ENCODE measurements around the gene MRPL49. TPM values are rescaled to one million over a fixed set of nuclear protein-coding genes. Genes with fewer than 3 reads are reported as not detected.

MRPL49 gene
- total and polyA plus RNA-seq, 2 of the 8 experiments (the other 6 are each of a cell fraction or from before 2014, with no cell fraction given) = 54.0 to 84.8 TPM

DNA sequence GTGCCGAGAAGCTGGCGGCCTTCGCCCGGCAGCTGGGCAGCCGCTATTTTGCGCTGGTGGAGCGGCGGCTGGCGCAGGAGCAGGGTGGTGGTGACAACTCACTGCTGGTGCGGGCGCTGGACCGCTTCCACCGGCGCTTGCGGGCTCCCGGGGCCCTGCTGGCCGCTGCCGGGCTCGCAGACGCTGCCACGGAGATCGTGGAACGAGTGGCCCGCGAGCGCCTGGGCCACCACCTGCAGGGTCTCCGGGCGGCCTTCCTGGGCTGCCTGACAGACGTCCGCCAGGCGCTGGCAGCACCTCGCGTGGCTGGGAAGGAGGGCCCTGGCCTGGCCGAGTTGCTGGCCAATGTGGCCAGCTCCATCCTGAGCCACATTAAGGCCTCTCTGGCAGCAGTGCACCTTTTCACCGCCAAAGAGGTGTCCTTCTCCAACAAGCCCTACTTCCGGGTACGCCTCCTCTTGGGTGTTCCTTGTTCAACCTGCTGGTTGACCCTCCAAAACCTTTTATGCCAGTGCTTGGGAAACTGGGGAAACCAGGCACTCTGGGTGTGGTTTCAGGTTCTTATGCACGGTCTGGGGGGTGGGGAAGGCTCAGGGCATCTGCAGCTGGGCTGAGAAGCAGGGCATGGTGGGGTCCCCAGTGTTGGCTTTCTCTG, 13.5 kb upstream of the MRPL49 start:
- WGBS, 2 experiments (ENCODE audit: extremely low coverage in 1 of 2, insufficient coverage in 1 of 2, insufficient read length in 1 of 2, insufficient replicate concordance in 2 of 2, low coverage in 1 of 2, low lambda C conversion rate in 2 of 2, missing lambda C conversion rate in 1 of 2) = 95% methylated on average over 32 of the region's 38 CpGs; no CpG with 5 or more reads in 1 of the 2 experiments
- Histone ChIP-seq H4K91ac (replicated peaks; ENCODE audit: insufficient read length, low read length) (no peak overlapping the region), H3K4me1 (replicated peaks in 1 of 4; ENCODE audit: control insufficient read depth in 3 of 4, insufficient read depth in 4 of 4, low read length in 3 of 4) (peaks cover 2 to 18% (median 12%) of the 10 kb centered on the region in 4 experiments), H3K23ac (ENCODE audit: insufficient read length) (no peak overlapping the region), H2BK20ac (ENCODE audit: low read length) (no peak overlapping the region), H2AFZ (ENCODE audit: low read length) (no peak overlapping the region), H4K5ac (ENCODE audit: insufficient read length, low read depth, low read length) (no peak overlapping the region), H2BK5ac (ENCODE audit: low read depth, low read length) (no peak overlapping the region), H2BK12ac (ENCODE audit: low read depth, low read length) (no peak overlapping the region), H3K9ac (replicated peaks in 1 of 4; ENCODE audit: extremely low read depth in 1 of 4, low read depth in 3 of 4, low read length in 3 of 4) (no peak overlapping the region), H3K4me3 (ENCODE audit: extremely low read depth in 1 of 4, insufficient read depth in 2 of 4, low read depth in 3 of 4, low read length in 4 of 4) (no peak overlapping the region), H2AK5ac (ENCODE audit: low read depth, low read length) (no peak overlapping the region), H3K23me2 (ENCODE audit: low read depth, low read length) (peaks cover 12% of the 10 kb centered on the region; the same call in 1 of the 2 replicates), H3K79me2 (ENCODE audit: control insufficient read depth in 1 of 2, insufficient read depth in 2 of 2, low read length in 2 of 2) (no peaks in the 10 kb centered on the region; a peak in 1 of 4 replicates), H3K14ac (ENCODE audit: insufficient read length) (no peak overlapping the region), H3K79me1 (ENCODE audit: low read depth, low read length) (peaks cover 7% of the 10 kb centered on the region; the same call in 1 of the 2 replicates), H2BK15ac (ENCODE audit: low read length) (no peak overlapping the region), H3K4ac (replicated peaks; ENCODE audit: insufficient read length, low read depth, low read length) (no peak overlapping the region), H3K18ac (ENCODE audit: extremely low read depth, low read length) (no peak overlapping the region), H3K36me3 (ENCODE audit: control insufficient read depth in 2 of 4, insufficient read depth in 4 of 4, low read length in 3 of 4) (peaks cover 0 to 13% (median 0%) of the 10 kb centered on the region in 4 experiments; a peak in 1 of 8 replicates), H4K8ac (ENCODE audit: extremely low read depth, insufficient read depth, low read length) (no peak overlapping the region), H3K4me2 (ENCODE audit: insufficient read depth in 1 of 2, low read depth in 2 of 2, low read length in 2 of 2) (no peak overlapping the region), H3K9me3 (ENCODE audit: insufficient read depth in 2 of 2, low read depth in 1 of 2, low read length in 1 of 2) (no peaks in the 10 kb centered on the region), H3K56ac (replicated peaks; ENCODE audit: insufficient read length, low read depth, low read length) (no peak overlapping the region), H3K27me3 (replicated peaks in 1 of 4; ENCODE audit: control insufficient read depth in 3 of 4, extremely low read depth in 1 of 4, insufficient read depth in 3 of 4, low read length in 3 of 4) (no peaks in the 10 kb centered on the region), H3K27ac (ENCODE audit: low read depth, low read length) (no peak overlapping the region), H4K20me1 (replicated peaks in 1 of 2; ENCODE audit: control insufficient read depth in 1 of 2, insufficient read depth in 2 of 2, low read length in 2 of 2) (peaks cover 0 to 21% of the 10 kb centered on the region in 2 experiments), H2BK120ac (replicated peaks; ENCODE audit: low read depth, low read length) (no peak overlapping the region)
- DNase-seq (ENCODE audit: low read depth in 1 of 2, low spot score in 2 of 2) (no peak), FAIRE-seq (no peak)
- ChIA-PET CTCF (ENCODE audit: partially characterized antibody) (interaction anchor here (0.6 to 7.9 kb wide), 8 partner anchors 9 to 555 kb away, joined by 3 to 85 read pairs (median 4); partner anchors contain the start of gene ZNHIT2), POLR2A (ENCODE audit: partially characterized antibody) (interaction anchor here (0.8 to 17.4 kb wide), 12 partner anchors 8 to 89 kb away, joined by 3 to 305 read pairs (median 6); partner anchors contain the start of genes CDCA5, FAU, MRPL49 and SYVN1)
- TF ChIP-seq CREB1 (IDR thresholded peaks at IDR 0.05) (no peak), KDM1A (IDR thresholded peaks at IDR 0.05; ENCODE audit: borderline replicate concordance, low read length) (no peak), SP2 (IDR thresholded peaks at IDR 0.05; ENCODE audit: low read length) (no peak), TBP (IDR thresholded peaks at IDR 0.05; ENCODE audit: low read depth, low read length) (no peak), ZNF274 (IDR thresholded peaks at IDR 0.05; ENCODE audit: borderline replicate concordance, extremely low read depth, low read length) (no peak), BCL11A (IDR thresholded peaks at IDR 0.05; ENCODE audit: low read depth in 2 of 2, low read length in 2 of 2) (no peak), TAF7 (optimal IDR thresholded peaks at IDR 0.05; ENCODE audit: borderline replicate concordance, low read depth, low read length) (no peak), SP1 (IDR thresholded peaks at IDR 0.05; ENCODE audit: low read depth, low read length) (no peak)
- TF ChIP-seq, protein P1, sequence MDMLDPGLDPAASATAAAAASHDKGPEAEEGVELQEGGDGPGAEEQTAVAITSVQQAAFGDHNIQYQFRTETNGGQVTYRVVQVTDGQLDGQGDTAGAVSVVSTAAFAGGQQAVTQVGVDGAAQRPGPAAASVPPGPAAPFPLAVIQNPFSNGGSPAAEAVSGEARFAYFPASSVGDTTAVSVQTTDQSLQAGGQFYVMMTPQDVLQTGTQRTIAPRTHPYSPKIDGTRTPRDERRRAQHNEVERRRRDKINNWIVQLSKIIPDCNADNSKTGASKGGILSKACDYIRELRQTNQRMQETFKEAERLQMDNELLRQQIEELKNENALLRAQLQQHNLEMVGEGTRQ (IDR thresholded peaks at IDR 0.05; ENCODE audit: low read length) = no peak
- TF ChIP-seq, protein P2, sequence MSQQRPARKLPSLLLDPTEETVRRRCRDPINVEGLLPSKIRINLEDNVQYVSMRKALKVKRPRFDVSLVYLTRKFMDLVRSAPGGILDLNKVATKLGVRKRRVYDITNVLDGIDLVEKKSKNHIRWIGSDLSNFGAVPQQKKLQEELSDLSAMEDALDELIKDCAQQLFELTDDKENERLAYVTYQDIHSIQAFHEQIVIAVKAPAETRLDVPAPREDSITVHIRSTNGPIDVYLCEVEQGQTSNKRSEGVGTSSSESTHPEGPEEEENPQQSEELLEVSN (IDR thresholded peaks at IDR 0.05) = no peak

Data from H1 (cell line).